Subcutaneous adipose tissue (tissue), 4 donors: Measurements from ENCODE around the gene GPR82. TPM values are rescaled to one million over a fixed set of nuclear protein-coding genes. Genes with fewer than 3 reads are reported as not detected.

Experiments used
- total RNA-seq, 4 donors: library from RNA; depleted of rRNA; stranded (reverse); fragments of >200 nt; gene quantifications; one replicate each; pipeline ENCODE4 v1.1.0, GENCODE V29; 2016
- TF ChIP-seq, protein P1 (sequence below): fragments of 450-650 bp; IDR thresholded peaks from one replicate; pipeline ENCODE4 v1.5.1; 2016; ENCODE audit warnings: low read depth, mild to moderate bottlenecking, control low read depth, antibody characterized with exemption, moderate library complexity

Gene GPR82
- total RNA-seq, 4 donors from 2014 or later, result 0.16 to 1.4 (median 0.30) TPM

DNA sequence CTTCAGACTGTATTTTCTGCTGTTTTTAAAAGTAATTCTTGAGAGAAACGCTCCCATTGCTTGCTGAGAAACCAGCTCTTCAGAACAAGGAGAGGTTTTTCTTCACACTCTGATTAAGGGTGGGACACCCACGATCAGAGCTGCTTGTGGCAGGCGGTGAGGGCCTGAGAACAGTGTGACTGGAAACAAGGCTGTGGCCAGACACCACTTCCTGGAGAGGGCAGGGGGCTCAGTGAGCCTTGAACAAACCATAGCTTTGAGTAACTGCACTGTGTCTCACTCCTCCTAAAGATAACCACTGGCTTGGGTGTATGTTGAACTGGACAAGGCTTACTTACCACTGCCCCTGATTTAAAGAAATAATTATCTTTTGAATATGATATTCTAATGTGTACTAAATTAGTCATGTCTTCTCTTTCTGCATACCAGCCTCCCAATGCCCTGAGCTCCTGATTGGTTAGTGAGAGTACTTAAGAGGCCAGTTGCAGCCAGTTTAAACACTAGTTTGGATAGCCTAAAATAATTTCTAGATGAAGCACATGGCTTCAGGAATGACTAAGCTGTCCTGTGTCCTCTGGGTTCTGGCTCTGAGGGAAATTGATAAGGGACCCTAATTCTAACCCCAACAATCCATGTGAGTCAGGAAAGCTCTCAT is 3.7 kb upstream of the GPR82 start:
- TF ChIP-seq, protein P1, sequence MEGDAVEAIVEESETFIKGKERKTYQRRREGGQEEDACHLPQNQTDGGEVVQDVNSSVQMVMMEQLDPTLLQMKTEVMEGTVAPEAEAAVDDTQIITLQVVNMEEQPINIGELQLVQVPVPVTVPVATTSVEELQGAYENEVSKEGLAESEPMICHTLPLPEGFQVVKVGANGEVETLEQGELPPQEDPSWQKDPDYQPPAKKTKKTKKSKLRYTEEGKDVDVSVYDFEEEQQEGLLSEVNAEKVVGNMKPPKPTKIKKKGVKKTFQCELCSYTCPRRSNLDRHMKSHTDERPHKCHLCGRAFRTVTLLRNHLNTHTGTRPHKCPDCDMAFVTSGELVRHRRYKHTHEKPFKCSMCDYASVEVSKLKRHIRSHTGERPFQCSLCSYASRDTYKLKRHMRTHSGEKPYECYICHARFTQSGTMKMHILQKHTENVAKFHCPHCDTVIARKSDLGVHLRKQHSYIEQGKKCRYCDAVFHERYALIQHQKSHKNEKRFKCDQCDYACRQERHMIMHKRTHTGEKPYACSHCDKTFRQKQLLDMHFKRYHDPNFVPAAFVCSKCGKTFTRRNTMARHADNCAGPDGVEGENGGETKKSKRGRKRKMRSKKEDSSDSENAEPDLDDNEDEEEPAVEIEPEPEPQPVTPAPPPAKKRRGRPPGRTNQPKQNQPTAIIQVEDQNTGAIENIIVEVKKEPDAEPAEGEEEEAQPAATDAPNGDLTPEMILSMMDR, result no peak

DNA sequence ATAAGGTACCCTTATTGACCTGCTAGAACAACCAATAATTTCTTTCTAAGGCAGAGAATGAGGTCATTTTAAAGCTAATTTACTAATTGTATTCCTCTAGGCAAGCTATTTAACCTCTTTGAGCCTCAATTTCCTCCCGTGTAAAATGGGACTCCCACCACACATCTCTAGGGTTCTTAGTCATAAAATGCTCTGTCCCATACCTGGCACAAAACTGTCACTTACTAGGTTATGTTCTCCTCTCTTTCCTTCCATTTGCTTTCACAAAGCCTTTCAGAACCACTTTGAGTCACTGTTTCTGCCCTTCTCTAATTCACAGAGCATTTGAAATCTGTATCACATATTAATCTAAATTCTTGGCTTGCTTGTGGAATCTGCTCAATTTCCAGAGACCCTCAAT is 2.4 kb upstream of the GPR82 start:
- TF ChIP-seq, protein P1, result no peak

DNA sequence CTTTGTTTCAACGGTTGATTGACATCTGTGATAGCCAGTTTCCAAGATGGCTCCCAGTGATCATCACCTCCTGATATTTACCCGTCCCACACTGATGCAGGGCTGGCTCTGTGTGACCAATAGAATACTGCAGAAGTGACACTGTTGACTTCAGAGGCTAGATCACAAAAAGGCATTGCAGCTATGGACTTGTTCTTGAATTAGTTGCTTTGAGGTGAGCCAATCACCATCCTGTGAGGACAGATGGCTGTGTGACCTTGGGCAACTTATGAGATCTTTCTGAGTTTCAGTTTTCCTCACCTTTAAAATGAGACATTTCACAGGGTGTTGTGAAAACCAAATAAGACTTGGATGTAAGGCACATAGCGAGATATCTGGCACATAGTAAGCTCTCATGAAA is 1.8 kb upstream of the GPR82 start:
- TF ChIP-seq, protein P1, result no peak

DNA sequence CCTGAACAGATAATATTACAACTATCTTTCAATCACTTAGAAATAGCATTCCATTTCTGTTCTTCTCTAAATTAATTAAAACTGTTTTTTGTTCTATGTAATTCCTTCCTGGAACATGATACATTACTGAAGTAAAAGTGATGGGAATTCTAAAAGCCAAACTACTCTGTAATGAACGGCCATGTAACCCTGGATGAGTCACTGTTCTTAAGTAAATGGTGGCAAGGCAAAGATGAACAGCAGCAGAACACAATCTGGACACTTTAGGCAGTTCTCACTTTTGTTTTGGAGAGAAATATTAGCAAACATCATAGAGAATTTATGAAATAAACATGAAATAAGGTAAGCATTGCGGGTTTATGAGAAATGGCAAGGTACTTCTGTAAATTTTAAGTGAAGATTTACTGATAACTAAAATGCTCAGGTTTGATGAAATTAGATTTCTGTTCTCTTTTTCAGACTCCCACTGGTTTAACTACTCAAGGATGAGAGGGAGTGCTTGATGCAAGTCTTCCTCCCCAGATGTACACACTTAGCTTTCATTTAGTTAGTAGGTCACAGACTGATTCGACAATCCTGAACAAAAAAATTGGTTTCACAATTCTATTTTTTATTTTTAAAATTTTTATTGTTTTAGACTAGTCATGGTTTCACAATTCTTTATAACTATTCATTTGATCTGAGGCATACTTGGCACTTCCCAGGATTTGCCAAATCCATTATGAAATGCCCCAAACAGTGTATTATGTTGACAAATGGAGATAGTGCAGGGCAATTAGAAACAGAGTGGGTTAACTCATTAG is 964 bp upstream of the GPR82 start:
- TF ChIP-seq, protein P1, result no peak

DNA sequence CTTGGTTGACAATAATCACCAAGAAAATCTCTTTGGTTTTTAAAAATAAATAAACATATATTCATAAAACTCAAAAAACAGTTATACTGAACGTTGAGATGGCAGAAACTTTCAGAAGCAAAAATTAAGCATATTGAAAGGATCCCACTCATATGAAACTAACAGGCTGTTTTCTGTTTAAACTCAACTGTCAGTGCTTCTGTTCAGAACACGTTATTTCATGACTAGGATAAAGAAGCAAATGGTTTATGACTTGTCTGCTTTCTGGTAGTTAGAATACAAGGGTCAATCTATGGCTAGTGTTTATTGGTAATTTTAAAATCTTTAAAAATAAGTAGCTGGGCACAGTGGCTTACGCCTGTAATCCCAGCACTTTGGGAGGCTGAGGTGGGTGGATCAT is 4.1 kb downstream of the GPR82 start:
- TF ChIP-seq, protein P1, result no peak

DNA sequence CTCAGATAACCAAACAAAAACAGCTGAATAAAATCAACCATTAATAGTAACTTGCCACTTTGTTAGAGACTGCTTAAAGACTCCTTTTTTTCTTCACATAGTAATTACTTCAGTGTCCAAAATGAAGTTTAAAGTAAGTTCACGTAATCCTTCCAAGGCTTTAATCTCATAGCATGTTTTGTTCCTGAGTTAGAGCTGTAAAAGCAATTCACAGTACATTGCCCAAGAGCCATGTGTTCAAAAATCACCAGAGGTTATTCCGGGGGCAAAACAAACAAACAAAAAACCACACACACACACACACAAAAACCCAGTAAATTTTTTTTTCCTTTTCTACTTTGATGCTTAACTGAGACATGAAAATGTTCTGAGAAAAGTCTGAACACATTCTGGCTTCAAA is 6.1 kb downstream of the GPR82 start:
- TF ChIP-seq, protein P1, result no peak

DNA sequence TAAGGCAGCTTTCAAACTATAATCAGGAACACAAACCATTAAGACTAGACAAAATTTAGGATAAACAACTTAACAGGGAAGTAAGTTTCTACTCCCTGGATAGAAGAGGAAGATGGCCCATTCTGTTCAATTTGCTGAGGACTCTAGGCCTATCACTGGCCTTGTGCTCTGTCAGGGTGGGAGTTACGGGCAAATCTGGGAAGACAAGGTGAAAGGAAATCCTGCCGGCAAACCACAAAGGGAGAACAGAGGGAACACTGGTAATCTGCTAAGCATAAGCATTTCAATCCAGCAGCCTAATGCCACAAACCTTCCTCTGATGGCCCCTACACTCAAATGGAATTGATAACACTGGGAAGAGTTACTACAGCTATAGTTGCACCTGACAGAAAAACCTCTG is 8.3 kb downstream of the GPR82 start:
- TF ChIP-seq, protein P1, result no peak
